ENCODE measurements around the gene TMEM129. TPM values are rescaled to one million over a fixed set of nuclear protein-coding genes. Genes with fewer than 3 reads are reported as not detected.

The TMEM129 gene
- polyA plus RNA-seq, 4 donors, result 34.2 to 58.1 (median 48.3) TPM

GRCh38 chr4:1758306-1759121, 37.4 kb upstream of the TMEM129 start:
- DNase-seq (ENCODE audit: low read depth in 4 of 4, low spot score in 2 of 4), result no peak

- no peak for DNase-seq (ENCODE audit: low read depth in 4 of 4, low spot score in 2 of 4)
These were observed 36.7 kb upstream of the TMEM129 start for GRCh38 chr4:1757836-1758235.

- DNase-seq (ENCODE audit: low read depth in 4 of 4, low spot score in 2 of 4), result no peak
These were observed 36.0 kb upstream of the TMEM129 start for GRCh38 chr4:1756893-1757779.

GRCh38 chr4:1756079-1756478, 35.0 kb upstream of the TMEM129 start:
- no peak for DNase-seq (ENCODE audit: low read depth in 4 of 4, low spot score in 2 of 4)

GRCh38 chr4:1755297-1755696, 34.2 kb upstream of the TMEM129 start:
- DNase-seq (ENCODE audit: low read depth in 4 of 4, low spot score in 2 of 4), result no peak

GRCh38 chr4:1754336-1754735, 33.2 kb upstream of the TMEM129 start:
- DNase-seq (ENCODE audit: low read depth in 4 of 4, low spot score in 2 of 4), result no peak

GRCh38 chr4:1753697-1754311, 32.7 kb upstream of the TMEM129 start:
- DNase-seq (ENCODE audit: low read depth in 4 of 4, low spot score in 2 of 4), result no peak

- no peak for DNase-seq (ENCODE audit: low read depth in 4 of 4, low spot score in 2 of 4)
These were observed 32.2 kb upstream of the TMEM129 start for GRCh38 chr4:1753294-1753696.

- no peak for DNase-seq (ENCODE audit: low read depth in 4 of 4, low spot score in 2 of 4)
These were observed 31.3 kb upstream of the TMEM129 start for GRCh38 chr4:1752284-1753041.

- no peak for DNase-seq (ENCODE audit: low read depth in 4 of 4, low spot score in 2 of 4)
These were observed 30.8 kb upstream of the TMEM129 start for GRCh38 chr4:1751919-1752283.

GRCh38 chr4:1751155-1751918, 30.2 kb upstream of the TMEM129 start:
- no peak for DNase-seq (ENCODE audit: low read depth in 4 of 4, low spot score in 2 of 4)

- DNase-seq (ENCODE audit: low read depth in 4 of 4, low spot score in 2 of 4), result no peak
These were observed 29.4 kb upstream of the TMEM129 start for GRCh38 chr4:1750381-1751154.

GRCh38 chr4:1749826-1750225, 28.7 kb upstream of the TMEM129 start:
- no peak for DNase-seq (ENCODE audit: low read depth in 4 of 4, low spot score in 2 of 4)

GRCh38 chr4:1749370-1749769, 28.2 kb upstream of the TMEM129 start:
- DNase-seq (ENCODE audit: low read depth in 4 of 4, low spot score in 2 of 4), result no peak

- DNase-seq (ENCODE audit: low read depth in 4 of 4, low spot score in 2 of 4), result no peak
These were observed 27.4 kb upstream of the TMEM129 start for GRCh38 chr4:1748465-1748995.

GRCh38 chr4:1747603-1747967, 26.5 kb upstream of the TMEM129 start:
- DNase-seq (ENCODE audit: low read depth in 4 of 4, low spot score in 2 of 4), result no peak

- DNase-seq (ENCODE audit: low read depth in 4 of 4, low spot score in 2 of 4), result no peak
These were observed 25.9 kb upstream of the TMEM129 start for GRCh38 chr4:1746919-1747602.

- DNase-seq (ENCODE audit: low read depth in 4 of 4, low spot score in 2 of 4), result no peak
These were observed 25.2 kb upstream of the TMEM129 start for GRCh38 chr4:1746265-1746691.

All from left renal cortex interstitium (tissue), 4 donors.